Measurements from ENCODE around the gene LCOR.

- TF ChIP-seq REST (IDR thresholded peaks at IDR 0.05): no peak
- no peak for TF ChIP-seq CTCF (IDR thresholded peaks at IDR 0.05; ENCODE audit: low read depth, low read length, missing input control)
- TF ChIP-seq NR2F2 (IDR thresholded peaks at IDR 0.05): no peak
- TF ChIP-seq TAF1 (conservative IDR thresholded peaks at IDR 0.05): no peak
- no peak for TF ChIP-seq RAD21 (IDR thresholded peaks at IDR 0.05)
Observed at GRCh38 chr10:96820765-96821164, 11.3 kb upstream of the LCOR start.
